HG02678 (cell line): ENCODE measurements around the gene MIF4GD.
A peak's percentile ranks its signal among the peaks of the same experiment; 100 is the strongest.
"Not testable (repeated sequence)": the region's sequence is repeated elsewhere in the genome, so short reads cannot be mapped to it uniquely, and the experiment has no call there.

ENCODE experiments used
- ATAC-seq: cut with Tn5 transposase; IDR thresholded peaks from one replicate; pipeline ENCODE4 v1.9.1; 2021; ENCODE audit warnings: mild to moderate bottlenecking, moderate library complexity; ENCODE audit not compliant: unreplicated experiment

MIF4GD gene

GRCh38 chr17:75288770-75289114 is 17.7 kb upstream of the MIF4GD start:
- ATAC-seq = peak; percentile 1

DNA sequence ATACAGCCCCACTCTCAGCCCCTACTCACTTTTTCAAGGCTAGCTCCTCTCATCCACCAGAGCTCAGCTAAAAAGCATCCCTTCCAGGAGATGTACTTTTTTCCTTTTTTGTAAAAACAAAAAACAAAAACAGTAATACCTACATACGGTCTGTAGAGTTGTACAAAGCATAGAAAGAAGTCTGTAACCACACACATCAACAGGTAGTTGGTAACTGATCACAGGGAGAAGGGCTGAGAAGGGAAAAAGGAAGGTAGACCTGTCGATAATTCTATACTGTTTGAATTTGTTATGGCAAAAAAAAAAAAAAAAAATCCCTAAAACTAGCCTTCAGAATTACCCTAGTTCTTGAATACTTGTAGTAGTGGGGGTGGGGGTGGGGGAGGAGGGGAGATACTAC is 17.3 kb upstream of the MIF4GD start:
- no peak for ATAC-seq

DNA sequence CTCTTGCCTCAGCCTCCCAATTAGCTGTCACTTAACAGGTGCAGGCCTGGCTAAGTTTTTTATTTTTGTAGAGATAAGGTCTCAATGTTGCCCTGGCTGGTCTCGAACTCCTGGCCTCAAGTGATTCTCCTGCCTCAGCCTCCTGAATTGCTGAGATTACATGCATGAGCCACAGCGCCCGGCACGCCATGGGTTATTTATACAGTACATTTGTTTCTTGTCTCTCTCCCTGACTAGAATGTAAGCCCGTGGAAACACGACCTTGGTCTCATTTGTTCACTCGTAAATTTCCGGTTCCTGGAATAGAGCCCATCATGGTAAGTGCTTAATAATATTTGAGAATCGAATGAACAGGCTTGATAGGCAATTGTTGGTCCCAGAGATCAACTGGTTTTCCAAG is 16.2 kb upstream of the MIF4GD start:
- ATAC-seq = no peak

GRCh38 chr17:75285123-75285522 is 14.1 kb upstream of the MIF4GD start:
- ATAC-seq = no peak

DNA sequence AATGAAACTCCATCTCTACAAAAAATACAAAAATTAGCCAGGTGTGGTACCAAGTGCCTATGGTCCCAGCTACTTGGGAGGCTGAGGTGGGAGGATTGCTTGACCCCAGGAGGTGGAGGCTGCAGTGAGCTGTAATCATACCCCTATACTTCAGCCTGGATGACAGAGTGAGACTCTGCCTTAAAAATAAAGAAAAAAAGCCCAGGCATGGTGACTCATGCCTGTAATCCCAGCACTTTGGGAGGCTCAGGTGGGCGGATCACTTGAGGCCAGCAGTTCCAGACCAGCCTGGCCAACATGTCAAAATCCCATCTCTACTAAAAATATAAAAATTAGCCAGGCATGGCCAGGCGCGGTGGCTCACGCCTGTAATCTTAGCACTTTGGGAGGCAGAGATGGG is 9.2 kb upstream of the MIF4GD start:
- not testable (repeated sequence) for ATAC-seq

DNA sequence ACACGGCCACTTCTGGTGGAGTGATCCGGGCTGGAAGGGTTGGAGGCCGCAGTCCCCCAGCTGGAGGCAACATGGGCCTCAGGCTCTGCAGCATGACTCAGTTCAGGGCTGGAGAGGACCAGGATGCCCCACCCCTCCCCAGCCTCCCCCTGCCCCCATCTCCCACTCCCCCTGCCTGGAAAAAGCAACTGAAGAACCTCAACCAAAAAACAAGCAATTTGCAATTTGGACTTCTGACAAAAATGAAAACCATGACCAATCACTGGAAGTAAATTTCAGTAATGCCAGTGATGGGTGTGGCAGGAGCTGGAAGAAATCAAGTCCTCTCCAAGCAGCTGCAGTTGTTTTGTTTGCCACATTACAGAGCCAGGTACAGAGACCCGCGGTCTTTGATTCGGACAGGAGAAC is 6.6 kb upstream of the MIF4GD start:
- no peak for ATAC-seq

- ATAC-seq = no peak
Measured at GRCh38 chr17:75273977-75274708, 3.1 kb upstream of the MIF4GD start.

GRCh38 chr17:75272848-75273184 is 1.8 kb upstream of the MIF4GD start:
- no peak for ATAC-seq

DNA sequence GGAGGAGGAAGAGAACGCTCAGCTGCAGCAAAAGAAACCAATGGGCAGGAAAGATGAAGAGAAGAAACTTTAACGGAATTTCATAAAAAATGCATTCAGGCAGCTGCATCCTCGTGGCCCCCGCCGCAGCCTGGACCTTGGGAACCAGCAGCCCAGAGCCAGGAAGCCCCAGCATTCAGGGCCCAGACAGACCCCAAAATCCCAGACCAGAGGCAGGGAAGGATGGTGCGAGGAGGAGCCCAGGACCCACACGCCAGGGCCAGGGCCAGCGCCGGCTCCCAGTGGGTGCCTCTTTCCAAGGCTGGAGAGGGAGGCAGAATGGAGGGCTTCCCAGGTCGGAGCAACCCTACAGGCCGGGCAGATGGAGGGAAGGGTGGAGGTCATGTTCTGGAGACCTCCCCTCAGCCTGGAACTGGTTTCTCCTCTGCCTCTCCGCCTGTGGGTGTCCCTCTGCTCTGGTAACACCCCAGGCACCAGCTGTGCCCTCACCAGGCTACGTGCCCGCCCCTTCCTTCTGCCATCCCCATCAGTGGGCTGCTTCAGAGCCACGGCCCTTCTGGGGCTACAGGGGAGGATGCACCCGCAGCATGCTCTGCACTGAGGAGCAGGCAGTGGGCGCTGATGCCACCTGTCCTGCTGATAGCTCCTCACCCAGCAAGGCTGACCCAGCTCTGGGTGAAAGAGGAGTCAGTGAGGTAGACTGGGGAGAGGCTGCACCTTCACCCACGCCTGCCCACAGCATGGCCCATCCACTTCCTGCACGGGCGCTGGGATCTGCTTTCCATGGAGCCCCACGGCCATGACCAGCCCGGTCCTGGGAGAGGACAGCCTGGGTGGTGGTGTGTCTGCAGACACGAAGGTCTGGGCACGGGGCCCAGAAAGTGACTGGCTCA is 1.2 kb upstream of the MIF4GD start:
- no peak for ATAC-seq

DNA sequence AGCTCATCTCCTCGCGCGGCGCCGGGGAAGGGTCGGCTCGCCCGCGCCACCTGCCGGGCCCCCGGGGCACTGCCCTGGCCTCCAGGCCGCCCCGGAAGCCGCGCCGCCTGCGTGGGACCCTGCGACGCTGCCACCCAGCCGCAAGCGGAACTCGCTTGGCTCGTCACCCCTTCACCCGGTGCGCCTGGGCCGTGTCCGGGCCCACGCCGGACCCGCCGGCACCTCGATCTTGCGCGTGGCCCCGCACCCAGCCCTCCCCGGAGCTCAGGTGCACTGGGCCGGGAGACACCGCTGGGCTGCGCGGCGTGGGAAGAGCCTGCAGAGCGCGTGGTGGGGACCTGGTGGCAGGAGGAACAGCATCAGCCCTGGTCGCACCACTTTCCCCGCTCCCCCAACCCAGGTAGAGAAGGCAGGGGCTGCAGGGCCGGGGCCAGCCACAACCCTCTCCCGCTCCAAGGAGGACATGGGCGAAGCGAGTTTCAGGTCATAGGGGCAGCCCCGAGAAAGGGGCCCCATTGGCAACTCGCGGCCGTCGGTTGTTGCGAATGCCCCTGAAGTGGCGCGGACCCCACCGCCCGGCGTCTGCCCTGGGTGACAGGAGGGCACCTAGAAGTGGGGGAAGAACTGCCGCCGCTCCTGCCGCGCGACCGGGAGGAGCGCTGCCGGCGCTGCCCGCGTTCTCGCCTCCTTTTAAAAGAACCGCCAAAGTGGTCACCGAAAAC is 363 bp upstream of the MIF4GD start:
- peak; percentile 73 for ATAC-seq

GRCh38 chr17:75270218-75270965 is 639 bp downstream of the MIF4GD start:
- ATAC-seq = peak; percentile 36

- ATAC-seq = no peak
Measured at GRCh38 chr17:75269844-75270217, 1.2 kb downstream of the MIF4GD start.

DNA sequence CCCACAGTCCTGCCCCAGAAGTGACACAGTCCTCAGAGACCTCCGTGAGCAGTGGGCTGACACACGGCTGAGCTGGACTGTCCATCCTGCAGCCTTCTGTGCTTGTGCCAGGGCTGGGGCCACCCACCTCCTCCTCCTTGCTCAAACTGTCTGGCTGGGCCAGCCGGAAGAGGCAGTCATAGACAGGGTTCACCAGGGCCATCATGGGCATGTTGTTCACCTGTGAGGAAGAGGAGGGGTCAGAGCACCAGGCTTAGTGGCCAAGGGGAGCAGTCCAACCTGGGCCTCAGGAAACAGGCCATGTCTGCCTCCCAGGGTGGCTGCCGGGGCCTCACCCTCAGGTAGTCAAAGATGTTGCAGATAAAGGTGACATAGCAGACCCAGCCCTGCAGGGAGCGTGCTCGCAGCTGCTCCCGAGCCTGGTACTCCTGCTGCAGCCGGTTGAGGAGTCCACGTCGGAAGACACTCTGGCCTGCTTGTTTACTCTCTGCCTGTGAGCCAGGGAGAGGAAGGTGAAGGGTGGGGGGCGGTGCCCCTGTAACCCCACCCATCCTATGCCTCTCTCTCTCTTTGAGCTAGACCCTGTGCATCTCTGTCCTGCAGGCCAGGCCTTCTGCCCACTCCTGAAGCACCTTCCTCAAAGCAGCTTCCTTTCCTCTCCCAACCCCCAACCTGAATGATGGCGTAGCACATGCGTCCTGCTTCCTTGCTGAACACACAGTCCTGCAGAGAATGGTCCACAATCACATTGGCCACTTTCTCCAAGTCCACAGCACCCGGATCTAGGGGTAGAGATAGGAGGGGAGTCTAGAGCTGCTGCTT is 3.4 kb downstream of the MIF4GD start:
- no peak for ATAC-seq

- ATAC-seq = no peak
Measured at GRCh38 chr17:75267153-75267410, 3.9 kb downstream of the MIF4GD start.

GRCh38 chr17:75266316-75267152 is 4.5 kb downstream of the MIF4GD start:
- ATAC-seq = no peak

DNA sequence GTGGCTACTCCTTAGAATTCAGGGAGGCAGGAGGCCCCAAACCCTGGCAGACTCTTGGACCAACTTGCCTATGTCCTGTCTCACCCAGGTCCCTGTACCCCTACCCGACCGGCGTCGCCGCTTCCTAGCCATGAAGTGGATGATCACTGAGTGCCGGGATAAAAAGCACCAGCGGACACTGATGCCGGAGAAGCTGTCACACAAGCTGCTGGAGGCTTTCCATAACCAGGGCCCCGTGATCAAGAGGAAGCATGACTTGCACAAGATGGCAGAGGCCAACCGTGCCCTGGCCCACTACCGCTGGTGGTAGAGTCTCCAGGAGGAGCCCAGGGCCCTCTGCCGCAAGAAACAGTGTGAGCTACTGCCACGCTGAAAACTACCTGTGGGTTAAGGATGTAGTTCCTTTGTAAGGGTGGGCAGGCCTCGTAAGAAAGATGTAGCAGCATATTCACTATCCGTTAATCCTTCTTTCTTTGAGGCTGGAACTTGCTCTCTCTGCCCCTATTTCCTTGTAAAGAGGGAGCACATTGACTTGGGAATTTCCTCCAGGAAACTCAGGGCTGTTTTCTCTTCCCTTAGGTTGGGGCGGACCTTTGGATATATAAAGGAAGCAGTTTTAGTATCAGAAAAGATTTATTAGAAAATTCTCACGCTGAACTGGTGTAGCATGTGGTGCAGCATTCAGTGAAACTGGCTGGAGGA is 5.3 kb downstream of the MIF4GD start:
- no peak for ATAC-seq

DNA sequence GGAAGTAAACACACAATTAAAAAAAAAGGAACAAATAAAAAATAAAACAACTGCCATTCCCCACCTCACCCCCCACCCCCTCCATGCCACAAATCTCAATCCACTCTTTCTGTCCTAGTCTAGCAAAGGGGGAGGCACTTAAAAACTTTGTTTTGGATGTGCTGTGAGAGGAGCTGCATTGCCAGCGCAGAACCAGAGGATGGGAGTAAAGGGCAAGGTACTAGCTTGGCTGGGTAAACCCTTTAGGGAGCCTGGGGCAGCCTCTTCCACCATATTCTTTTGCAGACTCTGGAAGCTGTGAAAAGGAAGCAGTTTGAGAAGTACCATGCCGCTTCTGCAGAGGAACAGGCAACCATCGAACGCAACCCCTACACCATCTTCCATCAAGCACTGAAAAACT is 8.0 kb downstream of the MIF4GD start:
- no peak for ATAC-seq

GRCh38 chr17:75262112-75262606 is 8.9 kb downstream of the MIF4GD start:
- ATAC-seq = no peak
